ENCODE results near the gene DPEP1.

DPEP1 gene

GRCh38 chr16:89589241-89589926 lies 24.1 kb upstream of the DPEP1 start:
- no peak overlapping the region for H3K4ac ChIP-seq (ENCODE audit: low read depth, low read length)
- no peak overlapping the region for H3K18ac ChIP-seq (ENCODE audit: low read length)
- no peak overlapping the region for H2AK5ac ChIP-seq (ENCODE audit: low read length)
- H3K9ac ChIP-seq (ENCODE audit: low read length) = no peak overlapping the region
- DNase-seq = no peak
- H2BK12ac ChIP-seq (ENCODE audit: low read length) = no peak overlapping the region
- H2BK120ac ChIP-seq (ENCODE audit: insufficient read depth, low read length, poor library complexity) = no peak overlapping the region
- H3K36me3 ChIP-seq (ENCODE audit: control insufficient read depth in 1 of 2, insufficient read depth in 2 of 2, low read length in 2 of 2) = no peaks in the 10 kb centered on the region
- H3K23ac ChIP-seq (ENCODE audit: low read length) = no peak overlapping the region
- no peak overlapping the region for H2BK5ac ChIP-seq (ENCODE audit: low read depth, low read length, poor library complexity)
- no peak overlapping the region for H3K4me2 ChIP-seq (ENCODE audit: low read length)
- peaks cover 9% of the 10 kb centered on the region for H3K9me3 ChIP-seq (ENCODE audit: insufficient read depth, low read depth, low read length)
- no peak overlapping the region for H3K27ac ChIP-seq (ENCODE audit: low read depth, low read length)
- no peaks in the 10 kb centered on the region for H3K4me1 ChIP-seq (ENCODE audit: control insufficient read depth in 1 of 2, insufficient read depth in 2 of 2, low read length in 2 of 2)
- H4K91ac ChIP-seq (ENCODE audit: low read depth, low read length) = no peak overlapping the region
- H3K79me2 ChIP-seq (ENCODE audit: control insufficient read depth, insufficient read depth, low read length, poor library complexity) = no peaks in the 10 kb centered on the region
- no peaks in the 10 kb centered on the region for H3K79me1 ChIP-seq (ENCODE audit: low read length)
- H3K14ac ChIP-seq (ENCODE audit: low read length) = no peak overlapping the region
- H4K12ac ChIP-seq (ENCODE audit: low read depth, low read length) = no peak overlapping the region
- H2AFZ ChIP-seq (ENCODE audit: insufficient read depth, low read length, poor library complexity) = no peak overlapping the region
- H3K27me3 ChIP-seq (ENCODE audit: insufficient read depth, low read length) = no peaks in the 10 kb centered on the region
- WGBS (ENCODE audit: extremely low coverage, insufficient coverage, insufficient read length) = no CpG with 5 or more reads among the region's 21 CpGs
- H4K8ac ChIP-seq (ENCODE audit: low read depth, low read length) = no peak overlapping the region
- no peak overlapping the region for H3K4me3 ChIP-seq (ENCODE audit: low read depth, low read length)

- no peak overlapping the region for H3K14ac ChIP-seq (ENCODE audit: low read length)
- no CpG with 5 or more reads among the region's 15 CpGs for WGBS (ENCODE audit: extremely low coverage, insufficient coverage, insufficient read length)
- no peak overlapping the region for H3K23ac ChIP-seq (ENCODE audit: low read length)
- H3K36me3 ChIP-seq (ENCODE audit: control insufficient read depth in 1 of 2, insufficient read depth in 2 of 2, low read length in 2 of 2) = no peaks in the 10 kb centered on the region
- H3K9ac ChIP-seq (ENCODE audit: low read length) = no peak overlapping the region
- no peak overlapping the region for H3K27ac ChIP-seq (ENCODE audit: low read depth, low read length)
- no peak overlapping the region for H2BK5ac ChIP-seq (ENCODE audit: low read depth, low read length, poor library complexity)
- no peak overlapping the region for H4K12ac ChIP-seq (ENCODE audit: low read depth, low read length)
- no peak overlapping the region for H3K4ac ChIP-seq (ENCODE audit: low read depth, low read length)
- H3K18ac ChIP-seq (ENCODE audit: low read length) = no peak overlapping the region
- H2AFZ ChIP-seq (ENCODE audit: insufficient read depth, low read length, poor library complexity) = no peak overlapping the region
- H4K91ac ChIP-seq (ENCODE audit: low read depth, low read length) = no peak overlapping the region
- no peak overlapping the region for H4K8ac ChIP-seq (ENCODE audit: low read depth, low read length)
- no peak overlapping the region for H3K4me3 ChIP-seq (ENCODE audit: low read depth, low read length)
- H2AK5ac ChIP-seq (ENCODE audit: low read length) = no peak overlapping the region
- no peak overlapping the region for H2BK120ac ChIP-seq (ENCODE audit: insufficient read depth, low read length, poor library complexity)
- no peak overlapping the region for H3K4me2 ChIP-seq (ENCODE audit: low read length)
- H3K79me2 ChIP-seq (ENCODE audit: control insufficient read depth, insufficient read depth, low read length, poor library complexity) = no peaks in the 10 kb centered on the region
- H3K4me1 ChIP-seq (ENCODE audit: control insufficient read depth in 1 of 2, insufficient read depth in 2 of 2, low read length in 2 of 2) = no peaks in the 10 kb centered on the region
- H3K79me1 ChIP-seq (ENCODE audit: low read length) = no peaks in the 10 kb centered on the region
- DNase-seq = no peak
- H2BK12ac ChIP-seq (ENCODE audit: low read length) = no peak overlapping the region
- peaks cover 5% of the 10 kb centered on the region for H3K9me3 ChIP-seq (ENCODE audit: insufficient read depth, low read depth, low read length)
- H3K27me3 ChIP-seq (ENCODE audit: insufficient read depth, low read length) = no peaks in the 10 kb centered on the region
Observed at GRCh38 chr16:89593841-89594240, 19.6 kb upstream of the DPEP1 start.

- no peak overlapping the region for H3K18ac ChIP-seq (ENCODE audit: low read length)
- no peak overlapping the region for H4K91ac ChIP-seq (ENCODE audit: low read depth, low read length)
- H3K23ac ChIP-seq (ENCODE audit: low read length) = no peak overlapping the region
- no peaks in the 10 kb centered on the region for H3K4me1 ChIP-seq (ENCODE audit: control insufficient read depth in 1 of 2, insufficient read depth in 2 of 2, low read length in 2 of 2)
- no peaks in the 10 kb centered on the region for H3K36me3 ChIP-seq (ENCODE audit: control insufficient read depth in 1 of 2, insufficient read depth in 2 of 2, low read length in 2 of 2)
- H2AK5ac ChIP-seq (ENCODE audit: low read length) = no peak overlapping the region
- no peak overlapping the region for H2BK12ac ChIP-seq (ENCODE audit: low read length)
- no peak overlapping the region for H3K9ac ChIP-seq (ENCODE audit: low read length)
- H3K27me3 ChIP-seq (ENCODE audit: insufficient read depth, low read length) = no peaks in the 10 kb centered on the region
- H3K4me3 ChIP-seq (ENCODE audit: low read depth, low read length) = peak overlapping the region; percentile 20
- no peak overlapping the region for H2BK120ac ChIP-seq (ENCODE audit: insufficient read depth, low read length, poor library complexity)
- DNase-seq = no peak
- H3K79me2 ChIP-seq (ENCODE audit: control insufficient read depth, insufficient read depth, low read length, poor library complexity) = no peaks in the 10 kb centered on the region
- H3K9me3 ChIP-seq (ENCODE audit: insufficient read depth, low read depth, low read length) = peaks cover 3% of the 10 kb centered on the region
- H3K4ac ChIP-seq (ENCODE audit: low read depth, low read length) = no peak overlapping the region
- WGBS (ENCODE audit: extremely low coverage, insufficient coverage, insufficient read length) = no CpG with 5 or more reads among the region's 47 CpGs
- no peaks in the 10 kb centered on the region for H3K79me1 ChIP-seq (ENCODE audit: low read length)
- H4K8ac ChIP-seq (ENCODE audit: low read depth, low read length) = no peak overlapping the region
- no peak overlapping the region for H3K4me2 ChIP-seq (ENCODE audit: low read length)
- no peak overlapping the region for H2AFZ ChIP-seq (ENCODE audit: insufficient read depth, low read length, poor library complexity)
- no peak overlapping the region for H3K14ac ChIP-seq (ENCODE audit: low read length)
- no peak overlapping the region for H3K27ac ChIP-seq (ENCODE audit: low read depth, low read length)
- H2BK5ac ChIP-seq (ENCODE audit: low read depth, low read length, poor library complexity) = no peak overlapping the region
- H4K12ac ChIP-seq (ENCODE audit: low read depth, low read length) = no peak overlapping the region
Observed at GRCh38 chr16:89595330-89596060, 17.9 kb upstream of the DPEP1 start.

GRCh38 chr16:89596061-89596689 lies 17.3 kb upstream of the DPEP1 start:
- Histone ChIP-seq H3K4ac (ENCODE audit: low read depth, low read length) (no peak overlapping the region), H3K4me1 (ENCODE audit: control insufficient read depth in 1 of 2, insufficient read depth in 2 of 2, low read length in 2 of 2) (no peaks in the 10 kb centered on the region), H3K79me1 (ENCODE audit: low read length) (no peaks in the 10 kb centered on the region), H3K18ac (ENCODE audit: low read length) (no peak overlapping the region), H3K27ac (ENCODE audit: low read depth, low read length) (no peak overlapping the region), H2AK5ac (ENCODE audit: low read length) (no peak overlapping the region), H4K12ac (ENCODE audit: low read depth, low read length) (no peak overlapping the region), H3K79me2 (ENCODE audit: control insufficient read depth, insufficient read depth, low read length, poor library complexity) (no peaks in the 10 kb centered on the region), H3K9me3 (ENCODE audit: insufficient read depth, low read depth, low read length) (peaks cover 3% of the 10 kb centered on the region), H2BK12ac (ENCODE audit: low read length) (no peak overlapping the region), H3K4me2 (ENCODE audit: low read length) (no peak overlapping the region), H4K91ac (ENCODE audit: low read depth, low read length) (no peak overlapping the region), H3K14ac (ENCODE audit: low read length) (no peak overlapping the region), H3K36me3 (ENCODE audit: control insufficient read depth in 1 of 2, insufficient read depth in 2 of 2, low read length in 2 of 2) (no peaks in the 10 kb centered on the region), H3K23ac (ENCODE audit: low read length) (no peak overlapping the region), H3K9ac (ENCODE audit: low read length) (no peak overlapping the region), H2AFZ (ENCODE audit: insufficient read depth, low read length, poor library complexity) (no peak overlapping the region), H2BK5ac (ENCODE audit: low read depth, low read length, poor library complexity) (no peak overlapping the region), H2BK120ac (ENCODE audit: insufficient read depth, low read length, poor library complexity) (no peak overlapping the region), H3K27me3 (ENCODE audit: insufficient read depth, low read length) (no peaks in the 10 kb centered on the region), H3K4me3 (ENCODE audit: low read depth, low read length) (no peak overlapping the region), H4K8ac (ENCODE audit: low read depth, low read length) (no peak overlapping the region)
- no peak for DNase-seq
- no CpG with 5 or more reads among the region's 25 CpGs for WGBS (ENCODE audit: extremely low coverage, insufficient coverage, insufficient read length)

Measured in trophoblast cell (in vitro differentiated cells and primary cell).